Measurements from ENCODE around the gene LCP1. TPM values are rescaled to one million over a fixed set of nuclear protein-coding genes. Genes with fewer than 3 reads are reported as not detected.

LCP1 gene
- total and polyA plus RNA-seq, 9 of the 15 experiments (the other 6 are each of a cell fraction or from before 2014, with no cell fraction given), result 83.0 to 255 (median 163) TPM

DNA sequence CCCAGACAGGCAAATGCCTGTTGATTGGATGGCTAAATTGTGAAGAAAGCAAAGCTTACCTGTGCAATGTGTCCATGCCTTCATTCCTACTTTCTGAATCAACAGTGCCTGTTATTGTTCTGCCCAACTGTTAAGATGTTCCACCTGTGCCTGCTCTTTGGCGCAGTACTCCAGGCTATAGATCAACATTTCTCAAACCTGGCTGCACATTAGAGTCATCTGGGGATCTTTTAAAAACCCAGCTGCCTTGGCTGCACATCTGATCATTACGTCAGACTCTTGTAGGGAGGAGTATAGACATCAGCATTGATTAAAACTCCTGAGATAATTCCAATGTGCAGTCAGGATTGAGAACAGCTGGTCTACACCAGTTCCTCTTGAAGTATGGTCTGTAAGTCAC is 60.9 kb downstream of the LCP1 start:
- DNase-seq (ENCODE audit: extremely low read depth in 1 of 4, low spot score in 3 of 4), result no peak
- BruUV-seq (replicated peaks), result no TSS peak
- in situ Hi-C loops (cut with MboI) (no loop called here), intact Hi-C loops (cut with micrococcal nuclease) (no loop called here)
- Histone ChIP-seq H3K4me1 (replicated peaks in 1 of 2; ENCODE audit: control insufficient read depth in 2 of 2, insufficient read depth in 2 of 2, low read length in 2 of 2) (peaks cover 5 to 44% of the 10 kb centered on the region in 2 experiments; a peak in 4 of 5 replicates), H4K20me1 (replicated peaks; ENCODE audit: control insufficient read depth, insufficient read depth, low read length) (no peaks in the 10 kb centered on the region), H3K27ac (ENCODE audit: extremely low read depth, low read depth, low read length) (no peak overlapping the region), H3K9me1 (ENCODE audit: control insufficient read depth, insufficient read depth, low read length) (no peaks in the 10 kb centered on the region), H2AFZ (ENCODE audit: low read depth, low read length) (0 out of 2 replicates have a peak overlapping the region, but pooled peaks have one; percentile 30), H3K4me2 (ENCODE audit: insufficient read depth, low read length) (no peak overlapping the region), H3K9ac (ENCODE audit: insufficient read depth in 1 of 2, low read depth in 2 of 2, low read length in 2 of 2) (no peak overlapping the region), H3K27me3 (ENCODE audit: control insufficient read depth in 2 of 2, insufficient read depth in 2 of 2, low read length in 2 of 2) (no peaks in the 10 kb centered on the region), H3K79me2 (ENCODE audit: control insufficient read depth, insufficient read depth, low read length) (no peaks in the 10 kb centered on the region), H3K4me3 (no peak overlapping the region), H3K9me3 (replicated peaks; ENCODE audit: control insufficient read depth, insufficient read depth, low read depth, low read length) (no peaks in the 10 kb centered on the region), H3K36me3 (ENCODE audit: control insufficient read depth, insufficient read depth, low read length) (peaks cover 4% of the 10 kb centered on the region; the same call in 2 of the 3 replicates)
- TF ChIP-seq, protein P1, sequence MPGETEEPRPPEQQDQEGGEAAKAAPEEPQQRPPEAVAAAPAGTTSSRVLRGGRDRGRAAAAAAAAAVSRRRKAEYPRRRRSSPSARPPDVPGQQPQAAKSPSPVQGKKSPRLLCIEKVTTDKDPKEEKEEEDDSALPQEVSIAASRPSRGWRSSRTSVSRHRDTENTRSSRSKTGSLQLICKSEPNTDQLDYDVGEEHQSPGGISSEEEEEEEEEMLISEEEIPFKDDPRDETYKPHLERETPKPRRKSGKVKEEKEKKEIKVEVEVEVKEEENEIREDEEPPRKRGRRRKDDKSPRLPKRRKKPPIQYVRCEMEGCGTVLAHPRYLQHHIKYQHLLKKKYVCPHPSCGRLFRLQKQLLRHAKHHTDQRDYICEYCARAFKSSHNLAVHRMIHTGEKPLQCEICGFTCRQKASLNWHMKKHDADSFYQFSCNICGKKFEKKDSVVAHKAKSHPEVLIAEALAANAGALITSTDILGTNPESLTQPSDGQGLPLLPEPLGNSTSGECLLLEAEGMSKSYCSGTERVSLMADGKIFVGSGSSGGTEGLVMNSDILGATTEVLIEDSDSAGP (CRISPR knock-in tag; IDR thresholded peaks at IDR 0.05), result no peak
- TF ChIP-seq DMBX1 (CRISPR knock-in tag; IDR thresholded peaks at IDR 0.05; ENCODE audit: borderline replicate concordance), result no peak
- TF ChIP-seq ZNF444 (CRISPR knock-in tag; IDR thresholded peaks at IDR 0.05), result no peak
- no peak for TF ChIP-seq HNRNPH1 (optimal IDR thresholded peaks at IDR 0.05; ENCODE audit: low read depth, low read length)
- TF ChIP-seq, protein P2, sequence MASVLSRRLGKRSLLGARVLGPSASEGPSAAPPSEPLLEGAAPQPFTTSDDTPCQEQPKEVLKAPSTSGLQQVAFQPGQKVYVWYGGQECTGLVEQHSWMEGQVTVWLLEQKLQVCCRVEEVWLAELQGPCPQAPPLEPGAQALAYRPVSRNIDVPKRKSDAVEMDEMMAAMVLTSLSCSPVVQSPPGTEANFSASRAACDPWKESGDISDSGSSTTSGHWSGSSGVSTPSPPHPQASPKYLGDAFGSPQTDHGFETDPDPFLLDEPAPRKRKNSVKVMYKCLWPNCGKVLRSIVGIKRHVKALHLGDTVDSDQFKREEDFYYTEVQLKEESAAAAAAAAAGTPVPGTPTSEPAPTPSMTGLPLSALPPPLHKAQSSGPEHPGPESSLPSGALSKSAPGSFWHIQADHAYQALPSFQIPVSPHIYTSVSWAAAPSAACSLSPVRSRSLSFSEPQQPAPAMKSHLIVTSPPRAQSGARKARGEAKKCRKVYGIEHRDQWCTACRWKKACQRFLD (CRISPR knock-in tag; IDR thresholded peaks at IDR 0.05), result no peak
- TF ChIP-seq HDGF (IDR thresholded peaks at IDR 0.05), result no peak
- TF ChIP-seq, protein P3, sequence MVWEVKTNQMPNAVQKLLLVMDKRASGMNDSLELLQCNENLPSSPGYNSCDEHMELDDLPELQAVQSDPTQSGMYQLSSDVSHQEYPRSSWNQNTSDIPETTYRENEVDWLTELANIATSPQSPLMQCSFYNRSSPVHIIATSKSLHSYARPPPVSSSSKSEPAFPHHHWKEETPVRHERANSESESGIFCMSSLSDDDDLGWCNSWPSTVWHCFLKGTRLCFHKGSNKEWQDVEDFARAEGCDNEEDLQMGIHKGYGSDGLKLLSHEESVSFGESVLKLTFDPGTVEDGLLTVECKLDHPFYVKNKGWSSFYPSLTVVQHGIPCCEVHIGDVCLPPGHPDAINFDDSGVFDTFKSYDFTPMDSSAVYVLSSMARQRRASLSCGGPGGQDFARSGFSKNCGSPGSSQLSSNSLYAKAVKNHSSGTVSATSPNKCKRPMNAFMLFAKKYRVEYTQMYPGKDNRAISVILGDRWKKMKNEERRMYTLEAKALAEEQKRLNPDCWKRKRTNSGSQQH (CRISPR knock-in tag; IDR thresholded peaks at IDR 0.05), result no peak
- TF ChIP-seq PRPF4 (IDR thresholded peaks at IDR 0.05; ENCODE audit: insufficient read depth, low read depth, low read length, poor library complexity, severe bottlenecking), result no peak
- no peak for TF ChIP-seq CAMTA2 (CRISPR knock-in tag; conservative IDR thresholded peaks at IDR 0.05)
- TF ChIP-seq, protein P4, sequence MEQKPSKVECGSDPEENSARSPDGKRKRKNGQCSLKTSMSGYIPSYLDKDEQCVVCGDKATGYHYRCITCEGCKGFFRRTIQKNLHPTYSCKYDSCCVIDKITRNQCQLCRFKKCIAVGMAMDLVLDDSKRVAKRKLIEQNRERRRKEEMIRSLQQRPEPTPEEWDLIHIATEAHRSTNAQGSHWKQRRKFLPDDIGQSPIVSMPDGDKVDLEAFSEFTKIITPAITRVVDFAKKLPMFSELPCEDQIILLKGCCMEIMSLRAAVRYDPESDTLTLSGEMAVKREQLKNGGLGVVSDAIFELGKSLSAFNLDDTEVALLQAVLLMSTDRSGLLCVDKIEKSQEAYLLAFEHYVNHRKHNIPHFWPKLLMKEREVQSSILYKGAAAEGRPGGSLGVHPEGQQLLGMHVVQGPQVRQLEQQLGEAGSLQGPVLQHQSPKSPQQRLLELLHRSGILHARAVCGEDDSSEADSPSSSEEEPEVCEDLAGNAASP (IDR thresholded peaks at IDR 0.05), result no peak
- no peak for TF ChIP-seq MEF2A (IDR thresholded peaks at IDR 0.05; ENCODE audit: control insufficient read depth, low read depth, low read length)
- no peak for TF ChIP-seq HDAC3 (IDR thresholded peaks at IDR 0.05; ENCODE audit: borderline replicate concordance, partially characterized antibody)
- 73% methylated on average over 1 of the region's 2 CpGs for WGBS (ENCODE audit: insufficient coverage, low coverage, missing lambda C conversion rate)
- ChIA-PET CTCF (ENCODE audit: low intra/inter-chr PET ratio) (no interaction called here), POLR2A (no interaction called here)
- no peak for FAIRE-seq
- no peak for ATAC-seq

Data from K562 (cell line).